HS-27A (cell line): ENCODE results near the gene ZNF827.
A peak's percentile ranks its signal among the peaks of the same experiment; 100 is the strongest.

Experiments
- DNase-seq: peaks from one replicate; pipeline ENCODE4 v3.0.0-alpha.2; 2012; ENCODE audit warnings: low read depth, missing footprints

ZNF827 gene

DNA sequence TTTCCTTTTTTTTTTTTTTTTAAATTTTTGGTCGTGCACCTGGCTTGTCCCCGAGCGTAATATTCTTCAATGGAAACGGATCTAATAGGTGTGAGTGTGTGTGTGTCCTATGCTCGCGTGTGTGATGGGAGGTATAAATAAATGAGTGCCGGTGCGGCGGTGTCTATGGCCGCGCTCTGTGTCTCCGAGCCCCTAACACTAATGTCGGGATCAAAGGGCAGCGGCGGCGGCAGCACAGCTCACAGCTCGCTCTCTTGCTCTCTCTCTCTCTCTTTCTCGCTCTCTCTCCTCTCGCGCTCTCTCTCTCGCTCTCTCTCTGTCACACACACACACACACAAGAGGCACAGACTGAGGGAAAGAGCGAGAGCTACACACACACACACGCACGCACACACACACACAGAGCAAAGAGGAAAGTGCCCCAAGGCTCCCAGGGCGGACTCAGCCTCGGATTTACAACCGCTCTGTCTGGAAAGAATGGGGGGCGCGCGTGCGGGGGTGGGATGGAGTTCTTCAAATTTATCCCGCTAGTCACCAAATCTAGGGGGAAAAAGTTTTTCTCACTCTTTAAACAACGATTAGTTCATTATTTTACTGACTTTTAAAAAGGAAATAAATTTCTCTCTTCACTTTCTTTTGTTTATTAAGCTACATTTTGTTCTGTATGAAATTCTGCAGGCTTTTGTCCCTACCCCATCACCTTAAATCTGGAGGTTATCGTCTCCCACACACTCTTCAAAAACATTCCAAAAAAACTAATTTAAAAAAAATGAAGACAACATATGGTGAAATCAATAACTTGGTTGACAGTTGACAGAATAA is at the start of gene ZNF827:
TSS of gene ZNF827 (minus strand) at position 206 of the 823 bp plus-strand sequence. CDS start 416 bp downstream, outside the sequence.
- no peak for DNase-seq

DNA sequence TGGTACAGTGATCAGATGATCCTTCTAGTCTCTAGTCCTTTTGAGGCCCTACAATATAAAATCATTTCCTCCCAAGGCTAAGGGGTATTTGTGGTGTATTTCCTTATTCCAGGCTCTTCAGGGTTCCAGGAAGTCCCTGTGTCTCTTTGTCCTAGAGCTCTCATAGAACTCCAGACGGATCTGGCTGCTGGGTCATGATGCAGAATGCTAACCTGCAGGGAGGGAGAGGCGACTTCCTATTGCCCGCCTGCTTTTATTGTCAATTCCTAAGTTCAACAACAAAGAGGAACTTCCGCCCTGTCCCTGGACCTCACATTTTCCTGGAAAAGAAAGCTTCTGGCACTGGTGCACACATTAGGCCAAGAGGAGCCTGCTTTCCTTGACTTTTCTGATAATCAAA is 45.9 kb upstream of the ZNF827 start:
- no peak for DNase-seq

GRCh38 chr4:145982791-145983190 is 44.2 kb upstream of the ZNF827 start:
- DNase-seq: no peak

DNA sequence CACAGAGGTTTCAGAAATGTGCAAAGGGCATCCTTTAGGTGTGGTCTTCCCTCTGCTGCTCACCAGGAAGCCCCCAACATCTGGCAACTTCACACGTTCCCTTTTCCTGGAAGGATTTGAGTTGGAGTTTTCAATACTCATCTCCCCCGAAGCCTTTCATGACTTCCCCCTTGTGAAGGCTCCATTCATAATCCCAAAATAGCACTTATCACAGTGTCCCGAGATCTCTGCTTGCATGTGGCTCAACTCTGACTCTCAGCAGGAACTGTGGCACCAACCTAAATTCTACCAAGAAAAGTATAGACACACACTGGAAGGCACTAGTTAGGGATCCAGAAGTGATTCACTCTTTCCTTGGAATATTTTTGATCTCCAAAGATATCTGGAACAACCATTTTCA is 40.5 kb upstream of the ZNF827 start:
- no peak for DNase-seq

- DNase-seq: no peak
Measured at GRCh38 chr4:145976680-145977079, 38.1 kb upstream of the ZNF827 start.

DNA sequence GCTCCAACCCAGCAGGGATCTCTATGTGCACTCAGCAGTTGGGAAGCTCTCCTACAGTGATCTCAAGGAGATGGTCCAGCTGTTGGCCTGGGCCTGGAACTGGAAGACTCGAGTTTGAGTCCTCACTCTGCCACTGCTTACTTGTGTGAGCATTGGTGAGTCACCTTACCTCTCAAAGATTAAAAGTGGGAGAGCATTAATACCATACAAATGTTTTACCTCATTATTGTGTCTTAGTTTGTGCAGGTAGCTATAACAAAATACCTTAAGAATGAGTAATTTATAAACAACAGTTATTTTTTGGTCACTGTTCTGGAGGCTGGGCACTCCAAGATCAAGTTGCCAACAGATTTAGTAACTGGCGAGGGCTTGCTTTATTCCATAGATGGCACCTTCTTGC is 21.4 kb upstream of the ZNF827 start:
- no peak for DNase-seq

- no peak for DNase-seq
Measured at GRCh38 chr4:145957302-145957701, 18.7 kb upstream of the ZNF827 start.

GRCh38 chr4:145956288-145956890 is 17.8 kb upstream of the ZNF827 start:
- no peak for DNase-seq

GRCh38 chr4:145954924-145955339 is 16.3 kb upstream of the ZNF827 start:
- DNase-seq: peak; percentile 91

DNA sequence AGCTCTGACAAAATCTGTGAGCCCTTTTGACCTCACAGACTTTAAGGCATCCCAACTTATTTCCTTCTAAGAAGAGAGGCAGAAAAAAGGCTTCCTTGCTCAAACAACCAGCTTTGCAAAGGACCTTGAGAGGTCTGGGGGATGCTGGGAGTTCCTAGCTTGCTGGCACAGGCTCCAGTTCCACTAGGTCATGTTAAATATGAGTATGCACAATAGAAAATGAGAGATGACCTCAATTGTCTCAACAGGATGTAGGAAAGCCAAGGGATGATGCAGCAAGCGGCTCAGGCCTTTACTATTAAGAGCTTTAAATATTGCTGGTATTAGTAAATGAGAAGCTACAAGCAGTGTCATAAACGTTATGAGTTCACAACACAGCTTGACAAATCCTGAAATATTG is 13.3 kb upstream of the ZNF827 start:
- DNase-seq: no peak

GRCh38 chr4:145945431-145946155 is 7.0 kb upstream of the ZNF827 start:
- no peak for DNase-seq

DNA sequence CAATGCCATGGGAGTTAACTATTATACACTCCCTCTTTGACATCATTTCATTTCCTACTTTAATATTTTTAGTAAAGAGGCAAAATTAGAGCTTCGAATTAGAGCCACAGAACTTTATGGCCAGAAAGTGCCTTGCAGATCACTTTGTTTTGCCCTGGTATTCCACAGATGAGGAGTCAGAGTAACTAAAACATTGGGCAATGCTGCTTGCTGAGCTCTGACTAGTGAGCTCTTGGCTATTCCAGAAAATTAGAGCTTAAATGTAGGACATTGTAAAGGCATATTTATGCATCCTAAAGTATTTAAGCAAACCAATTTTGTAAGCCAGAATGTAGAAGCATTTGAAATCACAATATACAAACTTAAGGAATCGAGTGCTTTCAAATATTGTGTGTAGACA is 6.3 kb upstream of the ZNF827 start:
- DNase-seq: no peak

GRCh38 chr4:145939856-145940255 is 1.2 kb upstream of the ZNF827 start:
- no peak for DNase-seq

GRCh38 chr4:145939441-145939750 is 773 bp upstream of the ZNF827 start:
- DNase-seq: no peak

DNA sequence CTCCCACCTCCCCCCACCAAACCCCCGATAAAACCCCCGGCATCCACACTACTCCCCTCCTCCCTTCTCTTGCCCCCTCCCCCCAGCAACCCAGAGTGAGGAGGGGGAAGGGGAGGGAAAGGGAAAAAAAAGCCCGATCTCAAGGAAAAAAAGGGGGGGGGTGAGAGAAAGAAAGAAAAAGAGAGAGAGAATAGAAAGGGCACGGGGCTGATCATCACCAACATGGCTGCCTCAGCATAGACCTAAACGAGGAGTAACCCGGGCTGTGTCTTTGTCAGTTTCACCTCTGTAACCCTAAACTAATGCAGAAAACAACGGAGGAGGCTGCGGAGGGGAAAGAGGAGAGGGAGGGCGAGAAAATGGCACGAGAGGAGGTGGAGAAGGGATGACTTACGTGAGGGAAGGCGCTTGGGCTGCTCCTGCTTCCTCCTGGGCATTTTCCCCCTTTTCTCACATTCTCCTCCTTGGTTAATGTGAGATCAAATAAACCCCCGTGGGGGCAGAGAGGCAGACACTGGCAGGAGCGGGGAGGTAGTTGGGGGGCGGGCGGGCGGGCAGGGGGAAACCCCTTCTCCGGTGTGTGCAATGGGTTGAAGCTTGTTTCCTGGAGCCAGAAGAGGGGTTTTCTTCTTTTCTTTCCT is 532 bp downstream of the ZNF827 start:
- DNase-seq: no peak

DNA sequence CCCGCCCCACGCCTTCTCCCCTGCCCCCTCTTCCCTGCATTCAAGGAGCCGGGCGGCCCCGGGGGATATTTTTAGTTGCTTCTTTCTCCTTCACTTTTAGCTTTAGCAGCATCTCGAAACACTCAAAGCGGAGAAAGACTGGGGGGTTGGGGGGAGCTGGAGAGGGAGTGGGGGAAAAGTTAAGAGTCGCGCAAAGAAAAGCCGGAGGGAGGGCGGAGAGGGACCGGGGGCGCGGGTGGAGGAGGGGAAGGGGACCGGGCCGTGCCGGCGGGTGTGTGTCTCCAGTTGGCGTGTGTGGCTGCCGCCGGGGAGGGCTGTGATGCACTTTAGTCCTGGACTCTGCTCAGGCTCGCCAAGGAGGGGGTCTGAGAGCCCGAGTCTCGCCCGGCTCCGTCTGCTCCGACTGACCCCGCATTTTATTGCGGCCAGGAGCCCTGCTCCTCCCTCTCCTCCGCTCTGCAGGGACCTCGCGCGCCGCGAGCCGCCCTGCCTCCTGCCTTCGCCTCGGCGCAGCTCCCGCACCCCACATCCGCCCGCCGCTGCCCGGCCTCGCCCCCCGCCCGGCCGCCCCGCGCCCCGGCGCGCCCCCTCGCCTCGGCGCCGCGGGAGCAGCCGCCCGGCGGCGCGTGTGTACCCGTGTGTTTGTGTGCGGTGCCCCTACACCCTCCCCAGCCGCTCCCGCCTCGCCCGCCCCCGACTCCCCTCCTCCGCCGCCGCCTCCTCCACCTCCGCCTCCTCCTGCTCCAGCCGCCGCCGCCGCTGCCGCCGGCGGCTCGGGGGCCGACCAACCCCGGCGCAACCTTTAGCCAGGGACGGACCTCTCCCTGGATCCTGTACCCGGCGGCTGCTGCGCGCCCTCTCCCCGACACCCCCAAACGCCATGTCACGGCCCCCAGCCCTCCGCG is 1.4 kb downstream of the ZNF827 start:
- DNase-seq: no peak

- peak; percentile 47 for DNase-seq
Measured at GRCh38 chr4:145936142-145936996, 2.3 kb downstream of the ZNF827 start.

- DNase-seq: no peak
Measured at GRCh38 chr4:145935253-145936141, 3.1 kb downstream of the ZNF827 start.

GRCh38 chr4:145934434-145935047 is 4.1 kb downstream of the ZNF827 start:
- DNase-seq: no peak
